SU-DHL-6 (cell line): ENCODE measurements around the gene GLO1.

Source experiments
- H2AFZ ChIP-seq: fragments of 200-600 bp; sonication (generic); 2 replicates; pipeline ENCODE4 v1.6.1; 2014; ENCODE audit warnings: low read depth, mild to moderate bottlenecking, moderate library complexity, mixed read lengths, antibody characterized with exemption, low read length; ENCODE audit not compliant: severe bottlenecking
- H3F3A ChIP-seq: fragments of 200-600 bp; shearing (Covaris generic); 2 replicates; pipeline ENCODE4 v1.6.0; 2016; ENCODE audit warnings: antibody characterized with exemption, mild to moderate bottlenecking; ENCODE audit not compliant: insufficient read depth
- H3K27ac ChIP-seq: fragments of 200-600 bp; sonication (generic); 2 replicates; pipeline ENCODE4 v1.5.1; 2016; ENCODE audit warnings: low read depth, mild to moderate bottlenecking, low read length, moderate library complexity, mixed read lengths
- H3K27me3 ChIP-seq: fragments of 200-600 bp; sonication (generic), shearing (Covaris generic); 2 replicates; pipeline ENCODE4 v1.6.0; 2014; ENCODE audit warnings: mild to moderate bottlenecking, low read length
- H3K36me3 ChIP-seq: fragments of 200-600 bp; sonication (generic); 2 replicates; pipeline ENCODE4 v1.6.1; 2014; ENCODE audit warnings: mild to moderate bottlenecking, low read length, mixed read lengths
- H3K4me2 ChIP-seq: fragments of 300-600, 200-600 bp; shearing (Covaris generic), sonication (generic); 2 replicates; pipeline ENCODE4 v1.6.0; 2014; ENCODE audit warnings: low read length, low read depth, mild to moderate bottlenecking; ENCODE audit not compliant: poor library complexity, severe bottlenecking
- H3K4me3 ChIP-seq: fragments of 200-600 bp; sonication (generic); 2 replicates; pipeline ENCODE4 v1.5.1; 2014; ENCODE audit warnings: antibody characterized with exemption, low read length, mild to moderate bottlenecking, mixed read lengths; ENCODE audit not compliant: insufficient read depth, poor library complexity, severe bottlenecking
- H3K79me2 ChIP-seq: fragments of 200-600 bp; sonication (generic); 2 replicates; pipeline ENCODE4 v1.6.1; 2014; ENCODE audit warnings: mild to moderate bottlenecking, low read length, moderate library complexity; ENCODE audit not compliant: insufficient read depth
- H3K9ac ChIP-seq: fragments of 200-600 bp; sonication (generic); 2 replicates; pipeline ENCODE4 v1.7.0; 2014; ENCODE audit warnings: mild to moderate bottlenecking, low read length
- H3K9me2 ChIP-seq: fragments of 200-600 bp; sonication (generic); replicated peaks from 2 replicates; pipeline ENCODE4 v1.6.1; 2014; ENCODE audit warnings: low read length; ENCODE audit not compliant: insufficient read depth
- H3K9me3 ChIP-seq: fragments of 200-600 bp; sonication (generic); 2 replicates; pipeline ENCODE4 v1.6.1; 2014; ENCODE audit warnings: low read length, mixed read lengths; ENCODE audit not compliant: insufficient read depth
- H4K20me1 ChIP-seq: fragments of 200-600 bp; sonication (generic); 2 replicates; pipeline ENCODE4 v1.6.1; 2014; ENCODE audit warnings: low read depth, mild to moderate bottlenecking, antibody characterized with exemption, low read length, moderate library complexity, mixed read lengths
- EZH2phosphoT487 ChIP-seq: fragments of 200-600 bp; sonication (generic), shearing (Covaris generic); conservative IDR thresholded peaks from 2 replicates; pipeline ENCODE4 v1.6.1; 2018; ENCODE audit warnings: mild to moderate bottlenecking, antibody characterized with exemption, low read length, moderate library complexity, mixed read lengths
- TF ChIP-seq, protein P1 (sequence below): fragments of 200-600 bp; sonication (generic); IDR thresholded peaks from one replicate; pipeline ENCODE4 v1.5.1; 2017; ENCODE audit warnings: antibody characterized with exemption, mild to moderate bottlenecking, low read length, moderate library complexity; ENCODE audit not compliant: insufficient read depth, poor library complexity, severe bottlenecking

GLO1 gene

DNA sequence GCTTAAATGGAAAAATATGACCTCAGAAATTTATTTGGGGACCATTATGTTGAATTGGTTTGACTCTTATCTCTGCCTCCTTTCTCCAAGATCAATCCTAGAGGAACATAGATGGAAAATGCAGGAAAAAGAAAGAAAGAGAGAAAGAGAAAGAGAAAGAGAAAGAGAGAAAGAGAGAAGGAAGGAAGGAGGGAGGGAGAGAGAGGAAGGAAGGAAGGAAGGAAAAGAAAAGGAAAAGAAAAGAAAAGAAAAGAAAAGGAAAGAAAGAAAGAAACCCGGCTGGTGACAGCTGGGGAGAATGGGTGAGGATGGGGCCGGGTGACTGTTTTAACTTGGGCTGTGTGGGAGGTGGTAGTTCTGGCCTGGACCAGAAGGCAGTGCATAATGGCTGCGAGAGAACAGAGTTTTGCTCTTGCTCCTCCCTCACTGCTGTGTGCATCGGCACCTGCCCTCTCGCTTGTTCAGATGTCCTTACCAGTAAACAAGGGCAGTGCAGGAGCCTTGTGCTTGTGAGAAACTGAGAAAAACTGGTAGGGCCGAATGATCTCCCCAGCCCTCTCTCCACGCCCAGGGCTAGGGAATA is 24.7 kb downstream of the GLO1 start:
- Histone ChIP-seq H3K9ac (no peak overlapping the region), H3K36me3 (peaks cover 43% of the 10 kb centered on the region), H3K79me2 (no peaks in the 10 kb centered on the region; the same call in 1 of the 2 replicates), H3K4me3 (no peak overlapping the region), H2AFZ (no peak overlapping the region), H3K9me2 (no peaks in the 10 kb centered on the region), H4K20me1 (peaks cover 10% of the 10 kb centered on the region), H3K27ac (no peak overlapping the region), H3K9me3 (no peaks in the 10 kb centered on the region), H3K27me3 (no peaks in the 10 kb centered on the region), H3K4me2 (no peak overlapping the region), H3F3A (peaks cover 2% of the 10 kb centered on the region)
- TF ChIP-seq, protein P1, sequence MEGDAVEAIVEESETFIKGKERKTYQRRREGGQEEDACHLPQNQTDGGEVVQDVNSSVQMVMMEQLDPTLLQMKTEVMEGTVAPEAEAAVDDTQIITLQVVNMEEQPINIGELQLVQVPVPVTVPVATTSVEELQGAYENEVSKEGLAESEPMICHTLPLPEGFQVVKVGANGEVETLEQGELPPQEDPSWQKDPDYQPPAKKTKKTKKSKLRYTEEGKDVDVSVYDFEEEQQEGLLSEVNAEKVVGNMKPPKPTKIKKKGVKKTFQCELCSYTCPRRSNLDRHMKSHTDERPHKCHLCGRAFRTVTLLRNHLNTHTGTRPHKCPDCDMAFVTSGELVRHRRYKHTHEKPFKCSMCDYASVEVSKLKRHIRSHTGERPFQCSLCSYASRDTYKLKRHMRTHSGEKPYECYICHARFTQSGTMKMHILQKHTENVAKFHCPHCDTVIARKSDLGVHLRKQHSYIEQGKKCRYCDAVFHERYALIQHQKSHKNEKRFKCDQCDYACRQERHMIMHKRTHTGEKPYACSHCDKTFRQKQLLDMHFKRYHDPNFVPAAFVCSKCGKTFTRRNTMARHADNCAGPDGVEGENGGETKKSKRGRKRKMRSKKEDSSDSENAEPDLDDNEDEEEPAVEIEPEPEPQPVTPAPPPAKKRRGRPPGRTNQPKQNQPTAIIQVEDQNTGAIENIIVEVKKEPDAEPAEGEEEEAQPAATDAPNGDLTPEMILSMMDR: no peak

DNA sequence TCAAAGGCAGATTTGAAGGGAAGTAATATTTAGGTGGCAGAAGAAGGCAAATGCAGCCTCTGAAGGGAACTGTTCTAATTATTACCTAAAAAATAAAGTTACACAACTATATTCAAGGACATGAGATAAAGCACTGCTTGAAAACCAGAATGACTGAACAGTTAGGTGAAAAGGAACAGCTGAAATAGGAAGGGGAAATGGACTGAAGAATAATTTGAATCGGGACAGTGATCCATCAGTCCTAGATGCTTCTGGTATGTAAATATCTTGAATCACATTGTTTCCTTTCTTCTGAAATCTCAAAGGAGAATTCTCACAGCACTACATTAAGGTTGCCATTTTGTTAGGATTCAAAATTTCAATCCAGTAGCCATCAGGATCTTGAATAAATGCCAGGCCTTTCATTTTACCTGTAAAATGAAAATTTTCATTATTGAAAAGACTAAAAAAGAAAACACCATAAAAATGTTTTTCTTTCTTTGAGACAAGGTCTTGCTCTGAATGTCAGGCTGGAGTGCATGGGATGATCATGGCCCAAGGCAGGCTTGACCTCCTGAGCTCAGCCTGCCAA is 25.9 kb downstream of the GLO1 start:
- Histone ChIP-seq H3K79me2 (no peaks in the 10 kb centered on the region), H3K9me3 (no peaks in the 10 kb centered on the region), H3K36me3 (peaks cover 32% of the 10 kb centered on the region), H3F3A (peaks cover 9% of the 10 kb centered on the region), H3K4me2 (no peak overlapping the region), H3K4me3 (no peak overlapping the region), H3K9ac (no peak overlapping the region), H3K27ac (no peak overlapping the region), H3K27me3 (no peaks in the 10 kb centered on the region), H2AFZ (no peak overlapping the region), H4K20me1 (peaks cover 4% of the 10 kb centered on the region; the same call in 1 of the 2 replicates), H3K9me2 (no peaks in the 10 kb centered on the region)
- TF ChIP-seq, protein P1: no peak
- no peak for TF ChIP-seq EZH2phosphoT487

DNA sequence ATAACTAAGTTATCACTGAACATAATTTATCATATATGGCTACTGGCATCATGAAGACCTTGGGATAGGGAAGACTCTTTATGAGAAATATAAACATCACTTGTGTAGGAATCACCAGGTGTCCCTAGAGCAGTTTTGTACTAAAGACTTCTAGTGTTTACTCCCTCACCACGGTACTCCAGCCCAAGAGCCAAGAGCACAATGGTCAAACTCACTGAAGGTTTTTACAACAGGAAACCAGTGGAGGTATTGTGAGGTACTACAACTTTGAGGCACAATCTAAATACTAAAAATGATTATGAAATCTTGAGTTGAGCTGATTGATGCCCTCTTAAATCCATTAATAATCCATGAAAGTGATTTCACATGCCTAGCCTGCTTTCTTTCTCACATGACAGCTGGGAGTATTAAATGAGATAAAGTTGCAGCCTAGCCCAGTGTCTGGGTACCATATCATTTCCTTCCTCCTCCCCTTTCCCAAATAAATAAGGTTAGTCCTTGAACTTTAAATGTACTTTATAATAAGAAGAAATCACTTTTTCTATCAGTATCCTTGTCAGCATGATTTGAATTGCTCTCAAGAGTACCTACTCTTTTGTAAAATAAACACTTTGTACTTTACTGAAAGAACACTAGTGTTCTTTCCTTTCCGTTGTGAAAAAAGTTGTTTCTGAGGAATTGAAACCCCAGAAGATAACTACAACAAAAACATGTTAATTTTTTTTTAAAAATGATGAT is 26.5 kb downstream of the GLO1 start:
- Histone ChIP-seq H3K4me2 (no peak overlapping the region), H3K79me2 (no peaks in the 10 kb centered on the region), H3F3A (peaks cover 9% of the 10 kb centered on the region), H3K9ac (no peak overlapping the region), H4K20me1 (peaks cover 4% of the 10 kb centered on the region; the same call in 1 of the 2 replicates), H3K27ac (no peak overlapping the region), H3K9me2 (no peaks in the 10 kb centered on the region), H3K27me3 (no peaks in the 10 kb centered on the region), H2AFZ (no peak overlapping the region), H3K36me3 (peaks cover 26% of the 10 kb centered on the region), H3K9me3 (no peaks in the 10 kb centered on the region), H3K4me3 (no peak overlapping the region)
- TF ChIP-seq EZH2phosphoT487: no peak
- TF ChIP-seq, protein P1: no peak
